ENCODE data around the gene TNFRSF25.
"Not testable (repeated sequence)": the region's sequence is repeated elsewhere in the genome, so short reads cannot be mapped to it uniquely, and the experiment has no call there.

The TNFRSF25 gene

GRCh38 chr1:6468729-6469461 is 2.9 kb upstream of the TNFRSF25 start:
- no peak for DNase-seq (ENCODE audit: low spot score)

DNA sequence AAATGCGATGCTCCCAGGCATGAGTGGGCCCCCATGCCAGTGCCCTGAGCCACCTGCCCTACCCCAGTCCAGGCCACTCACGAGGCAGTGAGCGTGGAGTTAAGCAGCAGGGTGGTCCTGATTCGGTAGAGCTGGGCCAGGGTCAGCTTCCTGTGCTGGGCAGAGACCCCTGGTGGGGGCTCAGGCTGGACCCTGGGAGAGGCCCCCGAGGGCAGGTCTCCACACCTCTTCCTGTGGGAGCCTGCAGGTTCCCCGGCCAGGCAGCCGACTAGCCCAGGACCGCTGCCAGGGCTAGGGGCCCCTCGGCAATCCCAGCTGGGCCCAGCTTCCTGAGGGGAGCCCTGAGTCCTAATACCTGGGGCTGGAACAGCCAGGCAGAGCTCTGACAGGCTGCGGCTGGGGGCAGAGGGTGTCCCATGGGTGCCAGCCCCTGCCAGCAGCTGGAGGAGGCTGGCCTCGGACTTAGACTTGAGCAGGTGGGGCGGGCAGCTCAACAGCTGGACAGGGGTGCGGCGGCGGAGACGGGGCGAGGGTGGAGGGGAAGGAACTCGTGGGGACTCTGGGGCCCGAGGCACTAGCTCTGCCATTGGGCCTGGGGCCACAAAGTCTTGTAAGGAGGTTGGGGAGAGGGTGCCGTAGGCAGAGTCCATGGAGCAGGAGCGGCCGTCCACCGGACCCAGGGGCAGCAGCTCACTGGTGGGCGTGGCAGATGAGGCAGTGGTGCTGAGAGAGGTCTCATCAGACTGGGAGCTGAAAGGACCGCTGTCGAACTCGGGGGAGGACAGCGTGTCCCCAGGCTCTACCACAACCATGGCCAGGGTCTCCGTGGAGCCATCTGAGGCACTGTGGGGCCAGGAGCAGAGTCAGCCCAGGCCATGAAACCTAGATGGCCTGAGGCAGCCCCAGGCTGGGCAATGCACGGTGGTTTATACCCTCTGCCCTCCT is 2.0 kb upstream of the TNFRSF25 start:
- DNase-seq (ENCODE audit: low spot score): no peak

DNA sequence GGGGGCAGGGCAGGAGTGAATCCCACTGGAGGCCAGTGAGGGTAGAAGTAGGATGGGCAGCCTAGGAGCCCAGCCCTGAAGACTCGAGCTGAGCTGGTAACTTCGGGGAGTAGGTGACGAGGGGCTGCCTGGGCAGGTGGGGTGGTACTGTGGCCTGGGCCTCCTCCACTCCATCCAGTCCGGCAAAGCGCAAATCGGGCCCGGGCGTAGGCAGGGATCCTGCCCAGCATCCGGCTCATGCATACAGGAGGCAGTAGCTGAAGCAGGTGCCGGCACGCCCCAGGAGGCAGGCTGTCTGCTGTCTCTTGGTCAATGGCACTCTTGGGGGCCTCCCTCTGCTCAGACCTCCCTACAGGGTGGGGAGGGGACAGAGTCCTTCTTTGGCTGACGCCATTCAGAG is 1.3 kb upstream of the TNFRSF25 start:
- no peak for DNase-seq (ENCODE audit: low spot score)

GRCh38 chr1:6466751-6467150 is 778 bp upstream of the TNFRSF25 start:
- DNase-seq (ENCODE audit: low spot score): no peak

- DNase-seq (ENCODE audit: low spot score): no peak
These were observed 440 bp downstream of the TNFRSF25 start for GRCh38 chr1:6465461-6466005.

- no peak for DNase-seq (ENCODE audit: low spot score)
These were observed 1.1 kb downstream of the TNFRSF25 start for GRCh38 chr1:6464915-6465314.

- DNase-seq (ENCODE audit: low spot score): peak; percentile 63
These were observed 1.5 kb downstream of the TNFRSF25 start for GRCh38 chr1:6464514-6464836.

DNA sequence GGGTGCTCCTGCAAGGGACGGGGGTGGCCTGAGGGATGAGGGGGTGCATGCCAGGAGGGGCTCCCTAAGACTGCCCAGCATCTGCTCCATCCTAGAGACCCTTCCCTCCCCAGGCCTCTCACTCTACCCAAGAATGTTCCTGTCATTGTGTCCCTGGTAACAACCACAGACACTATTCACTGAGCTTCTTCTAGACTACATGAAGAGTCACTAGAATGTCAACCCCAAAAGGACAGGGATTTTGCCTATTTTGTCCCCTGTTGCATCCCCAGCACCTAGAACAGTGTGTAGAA is 2.9 kb downstream of the TNFRSF25 start:
- no peak for DNase-seq (ENCODE audit: low spot score)

- DNase-seq (ENCODE audit: low spot score): no peak
These were observed 3.4 kb downstream of the TNFRSF25 start for GRCh38 chr1:6462412-6463119.

- no peak for DNase-seq (ENCODE audit: low spot score)
These were observed 4.2 kb downstream of the TNFRSF25 start for GRCh38 chr1:6461538-6462411.

DNA sequence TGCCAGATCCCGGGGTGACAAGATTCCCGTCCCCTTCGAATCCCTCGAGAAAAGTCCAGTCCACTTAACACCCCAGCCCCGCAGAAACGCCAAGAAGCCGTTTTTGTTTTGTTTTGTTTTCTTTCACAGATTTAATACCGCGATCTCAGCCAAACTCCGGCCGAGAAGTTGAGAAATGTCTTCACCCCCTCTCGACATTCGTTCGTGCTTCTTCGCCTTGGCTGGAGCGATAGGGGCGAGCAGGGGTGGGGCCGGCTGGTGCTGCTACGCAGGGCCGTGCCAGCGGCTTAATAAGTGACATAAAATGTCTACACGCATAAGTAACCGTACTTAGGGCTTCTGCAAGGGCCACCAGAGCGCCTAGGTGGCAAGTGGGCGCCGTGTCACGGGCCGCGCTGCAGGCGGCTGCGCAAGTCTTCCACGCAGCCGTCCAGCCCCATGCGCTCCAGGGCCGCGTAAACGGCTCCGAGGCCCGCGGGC is 4.9 kb downstream of the TNFRSF25 start:
- DNase-seq (ENCODE audit: low spot score): no peak

DNA sequence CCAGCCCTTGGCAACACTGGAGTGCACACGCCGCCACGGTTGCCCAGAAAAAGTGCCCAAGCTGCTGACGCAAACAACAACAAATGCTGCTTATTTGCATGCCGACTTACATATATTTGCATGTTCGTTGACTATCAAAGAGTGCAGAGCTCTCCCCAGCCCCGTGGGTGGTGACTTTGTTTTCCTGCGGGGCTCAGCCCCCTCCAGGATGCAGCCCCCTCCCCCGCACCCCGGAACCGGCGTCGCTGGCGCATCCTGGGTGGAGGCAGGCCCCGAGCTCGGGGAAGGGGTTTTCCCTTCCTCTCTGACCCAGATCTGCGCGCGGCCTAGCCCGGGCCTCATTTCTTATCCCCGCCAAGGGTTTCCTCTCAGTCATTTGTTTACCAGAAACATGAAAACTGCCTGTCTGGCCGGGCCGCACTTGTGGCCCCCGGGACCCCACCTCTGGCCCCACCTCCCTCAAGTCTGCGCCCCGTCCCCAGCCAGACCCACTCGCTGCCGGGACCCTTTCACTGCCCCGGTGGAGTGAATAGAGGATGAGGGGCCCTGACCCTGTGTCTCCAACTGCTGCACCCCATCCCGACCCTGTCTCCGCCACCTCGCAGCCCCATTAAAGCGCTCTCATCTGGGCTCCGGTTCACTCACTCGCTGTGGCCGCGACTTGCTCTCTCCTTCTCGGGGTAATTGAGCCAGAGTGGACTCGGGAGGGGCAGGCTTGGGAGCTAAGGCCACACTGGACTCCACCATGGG is 5.5 kb downstream of the TNFRSF25 start:
- DNase-seq (ENCODE audit: low spot score): peak; percentile 83

DNA sequence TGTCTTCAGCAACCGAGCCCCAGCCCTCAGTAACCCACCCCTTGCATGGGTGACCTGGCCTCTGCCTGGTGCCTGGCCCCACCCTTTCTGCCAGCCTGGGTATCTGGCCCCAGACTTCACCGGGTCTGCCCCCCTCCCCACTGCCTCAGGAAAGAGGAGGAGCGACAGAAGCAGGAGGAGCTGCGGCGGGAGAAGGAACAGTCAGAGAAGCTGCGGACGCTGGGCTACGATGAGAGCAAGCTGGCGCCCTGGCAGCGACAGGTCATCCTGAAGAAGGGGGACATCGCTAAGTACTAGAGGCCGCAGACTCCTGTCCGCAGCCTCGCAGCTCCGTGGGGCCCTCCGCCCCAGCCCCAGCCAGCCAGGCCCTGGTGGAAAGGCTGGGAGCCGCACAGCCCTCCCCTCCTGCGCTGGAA is 6.1 kb downstream of the TNFRSF25 start:
- DNase-seq (ENCODE audit: low spot score): peak; percentile 50

GRCh38 chr1:6456800-6457466 is 9.0 kb downstream of the TNFRSF25 start:
- no peak for DNase-seq (ENCODE audit: low spot score)

GRCh38 chr1:6455752-6456520 is 10.0 kb downstream of the TNFRSF25 start:
- not testable (repeated sequence) for DNase-seq (ENCODE audit: low spot score)

DNA sequence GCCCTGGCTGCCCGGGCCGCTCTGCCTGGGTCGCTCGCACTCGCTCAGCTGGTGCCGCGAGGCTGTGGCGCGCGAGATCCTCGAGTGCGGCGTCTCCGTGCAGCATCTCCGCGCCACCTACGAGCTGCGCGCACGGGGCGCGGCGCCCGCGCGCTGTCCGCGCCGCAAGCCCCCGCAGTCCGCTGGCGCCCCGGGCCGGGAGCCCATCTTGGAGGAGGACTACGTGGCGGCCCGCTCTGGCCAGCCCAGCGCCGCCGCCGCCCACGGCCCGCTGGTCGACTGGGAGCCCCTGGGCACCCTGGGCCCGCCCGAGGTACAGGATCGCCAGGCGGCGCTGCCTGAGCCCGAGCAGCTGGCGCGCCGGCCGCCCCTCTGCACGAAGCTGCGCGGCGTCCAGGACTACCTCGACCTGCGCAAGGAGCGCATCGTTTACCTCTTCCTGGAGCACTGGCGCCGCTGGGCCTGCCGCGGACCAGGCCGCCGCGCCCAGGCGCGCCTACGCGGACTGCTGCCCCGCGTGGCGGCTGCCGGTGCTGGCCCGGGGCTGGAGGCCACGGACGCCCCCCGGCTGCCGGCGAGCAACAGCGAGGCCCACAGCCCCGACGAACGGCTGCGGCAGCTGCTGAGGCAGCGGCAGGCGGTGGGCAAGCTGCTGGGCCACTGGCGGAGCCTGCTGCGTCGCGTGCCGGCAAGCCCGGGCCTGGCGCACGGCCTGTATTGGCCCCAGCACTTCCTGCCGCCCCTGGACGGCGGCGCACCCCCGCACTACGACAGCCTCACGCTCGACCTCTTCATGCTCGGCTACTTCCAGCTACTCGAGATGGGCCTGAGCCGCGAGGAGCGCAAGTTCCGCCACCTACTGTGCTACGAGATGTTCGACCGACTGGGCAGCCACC is 10.9 kb downstream of the TNFRSF25 start:
- no peak for DNase-seq (ENCODE audit: low spot score)

DNA sequence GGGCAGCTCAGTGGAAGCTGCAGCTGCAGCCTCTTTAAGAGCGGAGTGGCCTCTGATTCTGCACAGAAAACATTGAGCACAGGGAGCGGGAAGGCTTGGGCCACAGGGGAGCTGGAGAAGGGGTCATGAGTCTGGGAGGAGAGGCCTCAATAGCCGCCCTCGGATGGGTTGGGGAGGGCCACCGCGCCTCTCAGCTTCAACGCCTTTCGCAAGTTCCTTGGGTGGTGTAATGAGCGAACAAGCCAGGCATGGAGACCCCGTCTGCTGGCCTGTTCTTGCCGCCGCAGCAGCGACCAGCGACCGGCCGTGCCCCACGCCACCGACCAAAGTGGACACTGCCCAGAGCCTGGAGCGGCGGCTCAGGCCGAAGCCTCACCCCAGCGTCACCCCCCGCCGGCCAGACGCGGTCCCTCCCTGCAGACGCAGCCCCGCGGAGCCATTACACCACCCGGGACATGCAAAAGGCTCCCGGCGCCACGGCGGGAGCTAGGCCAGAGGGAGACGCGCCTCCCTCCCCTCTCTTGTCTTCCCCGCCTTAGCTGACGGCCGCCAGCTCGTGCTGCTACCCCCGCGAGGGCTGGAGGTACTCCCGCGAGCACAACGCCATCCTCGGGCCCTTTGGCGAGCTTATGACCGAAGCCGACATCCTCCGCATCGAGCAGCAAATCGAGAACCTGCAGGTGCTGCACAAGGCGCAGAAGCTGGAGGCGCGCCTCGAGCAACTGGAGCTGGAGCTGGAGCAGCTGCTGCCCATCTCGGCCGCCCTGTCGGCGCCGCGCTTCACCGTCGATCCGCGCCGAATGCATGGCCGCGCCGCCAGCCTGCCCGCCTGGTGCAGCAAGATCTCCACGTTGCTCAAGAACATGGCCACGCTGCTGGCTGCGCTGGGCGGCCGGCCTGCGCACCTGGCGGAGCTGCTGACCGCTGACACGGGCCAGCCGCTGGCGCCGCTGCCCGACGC is 11.8 kb downstream of the TNFRSF25 start:
- DNase-seq (ENCODE audit: low spot score): not testable (repeated sequence)
